Subcutaneous adipose tissue (tissue), 4 donors: ENCODE results near the gene ABCC11. TPM values are rescaled to one million over a fixed set of nuclear protein-coding genes. Genes with fewer than 3 reads are reported as not detected.

Source experiments
- total RNA-seq, 4 donors: library from RNA; depleted of rRNA; stranded (reverse); fragments of >200 nt; gene quantifications; one replicate each; pipeline ENCODE4 v1.1.0, GENCODE V29; 2016
- TF ChIP-seq, protein P1 (sequence below): fragments of 450-650 bp; IDR thresholded peaks from one replicate; pipeline ENCODE4 v1.5.1; 2016; ENCODE audit warnings: low read depth, mild to moderate bottlenecking, control low read depth, antibody characterized with exemption, moderate library complexity

The ABCC11 gene
- total RNA-seq, 4 donors from 2014 or later, result 0.44 TPM; not detected in 3

DNA sequence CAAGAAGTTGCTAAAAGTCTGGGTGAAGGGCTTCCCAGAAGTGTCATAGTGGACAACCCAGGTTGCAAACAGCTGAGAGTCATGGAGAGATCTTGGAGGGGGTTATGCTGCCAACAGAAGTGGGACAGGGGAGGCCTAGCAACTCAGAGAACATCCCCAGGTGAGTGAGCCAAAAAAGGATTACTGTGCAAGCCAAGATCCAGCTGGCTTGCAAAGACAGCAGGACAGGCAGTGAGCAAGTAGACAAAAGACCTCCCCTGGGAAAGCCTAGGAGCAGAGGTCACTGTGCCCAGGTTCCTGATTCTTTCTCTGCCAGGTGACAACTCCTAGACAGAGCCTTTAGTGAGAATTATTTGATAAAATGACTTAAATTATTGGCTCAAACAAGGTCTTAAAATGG is 12.7 kb downstream of the ABCC11 start:
- TF ChIP-seq, protein P1, sequence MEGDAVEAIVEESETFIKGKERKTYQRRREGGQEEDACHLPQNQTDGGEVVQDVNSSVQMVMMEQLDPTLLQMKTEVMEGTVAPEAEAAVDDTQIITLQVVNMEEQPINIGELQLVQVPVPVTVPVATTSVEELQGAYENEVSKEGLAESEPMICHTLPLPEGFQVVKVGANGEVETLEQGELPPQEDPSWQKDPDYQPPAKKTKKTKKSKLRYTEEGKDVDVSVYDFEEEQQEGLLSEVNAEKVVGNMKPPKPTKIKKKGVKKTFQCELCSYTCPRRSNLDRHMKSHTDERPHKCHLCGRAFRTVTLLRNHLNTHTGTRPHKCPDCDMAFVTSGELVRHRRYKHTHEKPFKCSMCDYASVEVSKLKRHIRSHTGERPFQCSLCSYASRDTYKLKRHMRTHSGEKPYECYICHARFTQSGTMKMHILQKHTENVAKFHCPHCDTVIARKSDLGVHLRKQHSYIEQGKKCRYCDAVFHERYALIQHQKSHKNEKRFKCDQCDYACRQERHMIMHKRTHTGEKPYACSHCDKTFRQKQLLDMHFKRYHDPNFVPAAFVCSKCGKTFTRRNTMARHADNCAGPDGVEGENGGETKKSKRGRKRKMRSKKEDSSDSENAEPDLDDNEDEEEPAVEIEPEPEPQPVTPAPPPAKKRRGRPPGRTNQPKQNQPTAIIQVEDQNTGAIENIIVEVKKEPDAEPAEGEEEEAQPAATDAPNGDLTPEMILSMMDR, result no peak

DNA sequence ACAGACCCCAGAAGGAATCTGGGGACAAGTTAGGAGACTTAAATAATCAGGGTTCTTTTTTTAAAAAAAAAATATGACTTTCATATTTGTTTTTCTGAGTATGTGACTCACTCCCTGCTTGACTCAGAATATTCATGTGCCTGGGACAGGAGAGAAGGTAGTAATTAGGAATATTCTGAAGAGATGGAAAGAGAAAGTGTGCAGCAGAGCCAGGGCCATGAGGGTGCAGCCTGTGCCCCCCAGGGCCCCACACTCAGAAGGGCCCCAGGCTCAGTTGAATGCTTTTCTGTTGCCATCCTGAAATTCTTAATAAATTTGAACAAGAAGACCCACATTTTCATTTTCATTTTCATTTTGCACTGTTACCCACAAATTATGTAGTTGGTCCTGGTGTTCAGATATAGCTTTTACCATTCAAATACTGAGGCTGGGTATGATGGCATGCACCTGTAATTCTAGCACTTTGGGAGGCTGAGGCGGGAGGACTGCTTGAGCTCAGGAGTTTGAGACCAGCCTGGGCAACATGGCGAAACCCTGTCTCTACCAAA is 14.8 kb downstream of the ABCC11 start:
- TF ChIP-seq, protein P1, result no peak

DNA sequence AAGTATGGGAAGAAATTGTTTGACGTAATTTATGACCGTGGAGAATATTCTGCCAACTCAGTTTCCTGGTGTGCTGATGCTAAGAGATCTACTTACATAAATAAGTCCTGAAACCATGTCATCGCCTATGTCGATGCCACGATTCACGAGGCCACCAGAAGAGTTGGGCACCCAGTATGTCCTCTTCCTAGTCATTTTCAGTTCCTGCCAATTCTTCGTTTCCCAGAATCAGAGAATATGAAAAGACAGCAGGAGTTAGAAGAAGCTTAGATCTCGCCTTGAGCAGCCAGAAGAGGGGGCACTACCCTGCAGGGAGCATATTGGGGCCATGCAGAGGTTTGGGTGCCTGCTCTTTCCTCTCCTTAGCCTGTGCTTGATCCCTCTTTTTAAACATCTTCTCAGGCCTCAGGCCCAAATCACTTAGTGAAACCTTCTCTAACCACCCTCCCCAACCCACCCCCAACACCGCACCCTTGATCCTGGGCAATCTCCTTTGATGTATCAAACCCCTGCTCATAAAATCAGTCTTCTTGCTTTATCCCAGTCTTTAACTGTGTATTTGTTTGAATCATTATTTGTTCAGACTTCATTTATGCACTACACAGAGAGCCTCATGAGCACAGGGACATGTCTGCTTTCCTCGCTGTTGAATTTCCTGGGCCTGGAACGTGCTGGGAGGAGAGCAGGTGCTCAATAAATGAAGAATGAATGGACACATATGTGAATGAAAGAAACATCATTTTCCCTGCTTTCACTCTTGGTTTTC is 15.4 kb downstream of the ABCC11 start:
- TF ChIP-seq, protein P1, result no peak

DNA sequence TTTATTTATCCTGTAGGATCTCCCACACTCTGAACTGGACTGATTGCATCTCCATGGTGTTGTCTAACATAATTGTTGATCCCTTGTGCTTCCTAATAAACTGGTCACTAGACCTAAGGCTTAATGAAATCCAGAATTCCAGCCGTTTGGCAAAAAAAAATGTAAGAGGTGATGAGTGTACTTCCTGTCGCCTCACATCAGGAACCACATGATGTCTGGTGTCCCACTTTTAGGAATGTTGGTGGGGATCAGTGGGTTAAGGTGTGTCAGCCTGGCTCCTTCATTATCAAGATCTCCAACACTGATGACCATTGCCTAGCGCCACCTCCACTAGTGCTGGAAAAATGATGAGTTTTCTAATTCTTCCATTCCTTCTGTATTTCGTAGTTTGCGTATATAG is 21.9 kb downstream of the ABCC11 start:
- TF ChIP-seq, protein P1, result no peak

DNA sequence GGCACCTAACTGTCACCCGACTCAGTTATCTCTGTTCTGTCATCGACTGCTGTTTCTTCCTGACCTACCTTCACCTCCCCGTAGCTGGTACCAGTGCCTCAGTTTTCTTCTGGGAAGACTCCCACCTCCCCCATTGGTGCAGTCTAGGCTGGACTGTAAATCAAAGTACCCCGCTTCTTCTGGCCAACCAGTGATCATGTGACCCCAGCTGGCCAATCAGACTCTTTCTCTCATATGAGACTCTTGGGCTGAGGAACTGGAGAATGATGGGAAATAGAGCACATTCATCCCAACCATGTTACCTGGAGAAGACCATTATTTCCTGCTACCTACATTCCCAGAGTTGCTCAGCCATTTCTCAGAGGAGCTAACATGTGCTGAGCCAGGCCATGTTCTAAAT is 23.8 kb downstream of the ABCC11 start:
- TF ChIP-seq, protein P1, result no peak

DNA sequence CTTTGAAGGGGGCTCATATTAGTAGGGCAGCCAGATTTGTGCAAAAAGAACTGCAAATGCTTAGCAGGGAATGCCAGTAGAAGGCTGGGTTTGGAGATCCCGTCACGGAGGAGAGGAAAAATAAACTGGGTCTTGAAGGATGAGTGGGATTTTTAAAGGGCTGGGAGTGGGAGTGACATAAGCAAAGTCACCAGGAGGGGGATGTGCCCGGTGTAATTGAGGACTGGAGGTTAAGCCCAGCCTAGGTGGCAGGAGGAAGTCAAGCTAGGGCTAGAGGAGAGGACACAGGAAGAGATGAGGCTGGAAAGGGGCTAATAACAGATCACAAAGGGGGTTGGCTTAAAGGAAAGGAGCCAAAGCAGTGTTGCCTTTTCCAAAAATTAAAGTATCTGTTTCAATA is 26.4 kb downstream of the ABCC11 start:
- TF ChIP-seq, protein P1, result no peak

DNA sequence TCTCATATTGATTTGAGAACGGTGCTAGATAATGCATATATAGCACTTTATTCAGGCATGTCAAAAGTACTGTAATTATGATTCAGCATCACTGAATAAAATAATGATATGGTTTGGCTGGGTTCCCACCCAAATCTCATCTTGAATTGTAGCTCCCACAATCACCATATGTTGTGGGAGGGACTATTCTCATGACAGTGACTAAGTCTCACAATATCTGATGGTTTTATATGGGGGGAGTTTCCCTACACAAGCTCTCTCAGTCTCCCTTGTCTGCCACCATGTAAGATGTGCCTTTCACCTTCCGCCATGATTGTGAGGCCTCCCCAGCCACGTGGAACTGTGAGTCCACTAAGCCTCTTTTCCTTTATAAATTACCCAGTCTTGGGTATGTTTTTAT is 28.9 kb downstream of the ABCC11 start:
- TF ChIP-seq, protein P1, result no peak
